ENCODE measurements around the gene IL1RAPL2. TPM values are rescaled to one million over a fixed set of nuclear protein-coding genes. Genes with fewer than 3 reads are reported as not detected.

The IL1RAPL2 gene
- total and polyA plus RNA-seq, 10 of the 15 experiments (the other 5 are each of a cell fraction or from before 2014, with no cell fraction given), result 0.19 TPM; not detected in 9

DNA sequence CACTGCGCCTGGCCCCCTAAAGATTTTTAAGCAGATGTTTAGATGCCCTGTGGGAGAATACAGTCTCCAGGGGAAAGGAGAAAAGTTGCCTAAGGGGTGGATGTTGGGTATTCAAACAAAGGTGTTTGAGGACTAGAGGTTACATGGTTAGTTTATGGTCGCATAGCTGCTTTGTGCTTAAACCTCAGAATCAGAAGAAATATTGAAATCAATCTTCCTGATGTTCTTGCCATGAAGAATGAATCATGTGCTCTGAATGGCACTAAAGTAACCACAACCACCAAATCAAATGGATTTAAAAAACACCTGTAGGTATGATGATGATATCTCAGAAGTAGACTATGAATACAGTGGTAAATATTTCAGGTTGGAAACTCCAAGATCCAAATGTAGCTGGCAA is 697.2 kb downstream of the IL1RAPL2 start:
- in situ Hi-C loops (cut with MboI) (no loop called here), intact Hi-C loops (cut with micrococcal nuclease; ENCODE audit: unreplicated experiment) (no loop called here)
- ChIA-PET SMC1A (ENCODE audit: uncharacterized antibody, unreplicated experiment) (interaction anchor here (0.9 kb wide), 1 partner anchor 401 kb away, joined by 4 read pairs; no protein-coding TSS in a partner anchor), CTCF (no interaction called here), POLR2A (no interaction called here), RAD21 (ENCODE audit: unreplicated experiment) (no interaction called here)
- H4K20me1 ChIP-seq (ENCODE audit: control insufficient read depth, insufficient read depth), result no peaks in the 10 kb centered on the region
- H3K9ac ChIP-seq (ENCODE audit: control insufficient read depth, insufficient read depth, low read length), result no peak overlapping the region
- no peaks in the 10 kb centered on the region for H3K79me2 ChIP-seq (ENCODE audit: control insufficient read depth, insufficient read depth, low read length)
- H3K4me2 ChIP-seq (ENCODE audit: control insufficient read depth, insufficient read depth), result no peak overlapping the region
- H3K36me3 ChIP-seq (ENCODE audit: control insufficient read depth in 2 of 2, insufficient read depth in 2 of 2, low read length in 1 of 2), result no peaks in the 10 kb centered on the region
- FAIRE-seq, result no peak
- H3K9me3 ChIP-seq (replicated peaks; ENCODE audit: control insufficient read depth, insufficient read depth, low read length), result no peaks in the 10 kb centered on the region
- no TSS peak for BruUV-seq (replicated peaks)
- no peak for DNase-seq (ENCODE audit: low read depth, low spot score)
- no peak overlapping the region for H3K27ac ChIP-seq (ENCODE audit: control insufficient read depth, insufficient read depth)
- no peak for ATAC-seq
- WGBS (ENCODE audit: insufficient coverage, insufficient replicate concordance, low lambda C conversion rate, missing lambda C conversion rate), result 6% methylated on average over 2 of the region's 2 CpGs
- H3K4me3 ChIP-seq, result no peak overlapping the region
- no peaks in the 10 kb centered on the region for H3K4me1 ChIP-seq (ENCODE audit: control insufficient read depth, insufficient read depth, low read length)
- no peaks in the 10 kb centered on the region for H3K27me3 ChIP-seq (replicated peaks in 1 of 2; ENCODE audit: control insufficient read depth in 2 of 2, insufficient read depth in 2 of 2, low read length in 1 of 2)
- no peak for TF ChIP-seq ATF2 (IDR thresholded peaks at IDR 0.05; ENCODE audit: low read length)
- TF ChIP-seq NRF1 (conservative IDR thresholded peaks at IDR 0.05; ENCODE audit: low read depth, low read length), result no peak
- no peak for TF ChIP-seq NFYB (IDR thresholded peaks at IDR 0.05; ENCODE audit: insufficient read depth, low read depth, low read length)
- no peak for TF ChIP-seq E2F8 (IDR thresholded peaks at IDR 0.05; ENCODE audit: low read depth, partially characterized antibody)
- TF ChIP-seq, protein P1, sequence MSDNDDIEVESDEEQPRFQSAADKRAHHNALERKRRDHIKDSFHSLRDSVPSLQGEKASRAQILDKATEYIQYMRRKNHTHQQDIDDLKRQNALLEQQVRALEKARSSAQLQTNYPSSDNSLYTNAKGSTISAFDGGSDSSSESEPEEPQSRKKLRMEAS (IDR thresholded peaks at IDR 0.05; ENCODE audit: low read depth, low read length), result no peak
- TF ChIP-seq, protein P2, sequence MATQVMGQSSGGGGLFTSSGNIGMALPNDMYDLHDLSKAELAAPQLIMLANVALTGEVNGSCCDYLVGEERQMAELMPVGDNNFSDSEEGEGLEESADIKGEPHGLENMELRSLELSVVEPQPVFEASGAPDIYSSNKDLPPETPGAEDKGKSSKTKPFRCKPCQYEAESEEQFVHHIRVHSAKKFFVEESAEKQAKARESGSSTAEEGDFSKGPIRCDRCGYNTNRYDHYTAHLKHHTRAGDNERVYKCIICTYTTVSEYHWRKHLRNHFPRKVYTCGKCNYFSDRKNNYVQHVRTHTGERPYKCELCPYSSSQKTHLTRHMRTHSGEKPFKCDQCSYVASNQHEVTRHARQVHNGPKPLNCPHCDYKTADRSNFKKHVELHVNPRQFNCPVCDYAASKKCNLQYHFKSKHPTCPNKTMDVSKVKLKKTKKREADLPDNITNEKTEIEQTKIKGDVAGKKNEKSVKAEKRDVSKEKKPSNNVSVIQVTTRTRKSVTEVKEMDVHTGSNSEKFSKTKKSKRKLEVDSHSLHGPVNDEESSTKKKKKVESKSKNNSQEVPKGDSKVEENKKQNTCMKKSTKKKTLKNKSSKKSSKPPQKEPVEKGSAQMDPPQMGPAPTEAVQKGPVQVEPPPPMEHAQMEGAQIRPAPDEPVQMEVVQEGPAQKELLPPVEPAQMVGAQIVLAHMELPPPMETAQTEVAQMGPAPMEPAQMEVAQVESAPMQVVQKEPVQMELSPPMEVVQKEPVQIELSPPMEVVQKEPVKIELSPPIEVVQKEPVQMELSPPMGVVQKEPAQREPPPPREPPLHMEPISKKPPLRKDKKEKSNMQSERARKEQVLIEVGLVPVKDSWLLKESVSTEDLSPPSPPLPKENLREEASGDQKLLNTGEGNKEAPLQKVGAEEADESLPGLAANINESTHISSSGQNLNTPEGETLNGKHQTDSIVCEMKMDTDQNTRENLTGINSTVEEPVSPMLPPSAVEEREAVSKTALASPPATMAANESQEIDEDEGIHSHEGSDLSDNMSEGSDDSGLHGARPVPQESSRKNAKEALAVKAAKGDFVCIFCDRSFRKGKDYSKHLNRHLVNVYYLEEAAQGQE (IDR thresholded peaks at IDR 0.05; ENCODE audit: low read depth, low read length), result no peak
- TF ChIP-seq EP300 (IDR thresholded peaks at IDR 0.05; ENCODE audit: borderline replicate concordance in 1 of 2, control insufficient read depth in 1 of 2, low read depth in 2 of 2, low read length in 2 of 2), result no peak
- TF ChIP-seq, protein P3, sequence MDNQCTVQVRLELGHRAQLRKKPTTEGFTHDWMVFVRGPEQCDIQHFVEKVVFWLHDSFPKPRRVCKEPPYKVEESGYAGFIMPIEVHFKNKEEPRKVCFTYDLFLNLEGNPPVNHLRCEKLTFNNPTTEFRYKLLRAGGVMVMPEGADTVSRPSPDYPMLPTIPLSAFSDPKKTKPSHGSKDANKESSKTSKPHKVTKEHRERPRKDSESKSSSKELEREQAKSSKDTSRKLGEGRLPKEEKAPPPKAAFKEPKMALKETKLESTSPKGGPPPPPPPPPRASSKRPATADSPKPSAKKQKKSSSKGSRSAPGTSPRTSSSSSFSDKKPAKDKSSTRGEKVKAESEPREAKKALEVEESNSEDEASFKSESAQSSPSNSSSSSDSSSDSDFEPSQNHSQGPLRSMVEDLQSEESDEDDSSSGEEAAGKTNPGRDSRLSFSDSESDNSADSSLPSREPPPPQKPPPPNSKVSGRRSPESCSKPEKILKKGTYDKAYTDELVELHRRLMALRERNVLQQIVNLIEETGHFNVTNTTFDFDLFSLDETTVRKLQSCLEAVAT (IDR thresholded peaks at IDR 0.05), result no peak
- no peak overlapping the region for H2AFZ ChIP-seq (ENCODE audit: control insufficient read depth, low read depth, low read length)
